ENCODE data around the gene BID.

BID gene

DNA sequence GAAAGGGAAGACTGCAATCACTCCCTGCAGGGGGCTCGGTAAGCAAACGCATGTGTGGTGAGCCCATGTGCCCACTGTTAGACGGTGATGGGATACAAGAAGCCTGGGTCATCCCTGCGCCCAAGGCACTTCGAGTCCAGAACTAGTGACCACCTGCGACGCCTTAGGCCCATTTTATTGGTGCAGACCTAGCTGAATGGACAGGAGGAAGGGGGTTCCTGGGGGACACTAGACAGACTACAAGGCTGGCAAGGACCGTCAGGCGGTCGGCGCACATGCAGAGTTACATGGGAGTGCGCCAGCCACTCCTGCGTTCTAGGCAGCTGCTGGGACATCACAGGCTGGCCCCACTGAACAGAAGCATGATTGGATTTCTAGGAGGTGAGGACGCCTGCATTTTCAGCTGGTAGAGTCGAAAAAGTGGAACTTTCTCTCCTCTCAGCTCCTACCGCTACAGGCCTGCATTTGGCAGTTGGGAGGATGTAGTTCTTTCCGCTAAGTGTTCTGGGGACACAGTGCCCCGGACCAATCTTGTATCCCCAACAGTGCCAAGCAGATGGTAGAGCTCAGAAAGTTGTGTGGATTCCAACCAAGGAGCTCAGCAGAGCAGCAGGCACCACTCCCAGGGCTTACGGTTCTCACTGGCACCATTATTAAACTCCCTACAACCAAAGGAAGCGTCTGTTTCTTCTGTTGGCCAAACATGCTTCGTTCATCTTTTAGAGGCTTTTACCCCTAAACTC, 35.7 kb downstream of the BID start:
- H3K9me3 ChIP-seq (ENCODE audit: insufficient read depth, low read depth, low read length), result no peaks in the 10 kb centered on the region
- H3K27me3 ChIP-seq (ENCODE audit: insufficient read depth, low read length), result no peaks in the 10 kb centered on the region
- H3K27ac ChIP-seq (ENCODE audit: low read length), result no peak overlapping the region
- peaks cover 45% of the 10 kb centered on the region; the same call in 1 of the 2 replicates for H3K36me3 ChIP-seq (ENCODE audit: insufficient read depth, low read depth, low read length)
- no peak overlapping the region for H3K9ac ChIP-seq (ENCODE audit: low read depth, low read length)
- H3K4me1 ChIP-seq (ENCODE audit: insufficient read depth, low read length), result no peaks in the 10 kb centered on the region
- no peak overlapping the region for H3K4me3 ChIP-seq (ENCODE audit: low read length)

DNA sequence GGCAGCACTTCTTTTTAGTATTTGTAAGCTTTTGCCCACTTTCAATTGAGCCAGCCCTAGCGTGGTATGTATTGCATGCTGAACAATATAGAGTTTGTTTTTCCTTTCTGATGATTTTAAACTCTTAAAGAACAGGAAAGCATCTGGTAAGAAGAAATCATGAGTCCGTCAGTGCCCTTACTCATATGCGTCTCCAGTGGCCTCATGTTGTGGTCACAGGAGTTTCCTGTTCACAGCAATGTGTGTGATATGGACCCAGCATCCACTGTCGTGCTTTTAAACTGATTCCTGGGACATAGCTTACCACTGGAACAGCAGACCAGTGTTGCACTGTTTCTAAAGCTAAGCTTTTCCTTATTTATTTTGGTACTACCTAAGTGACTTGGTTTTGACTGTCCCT, 40.1 kb downstream of the BID start:
- H3K9ac ChIP-seq (ENCODE audit: low read depth, low read length), result no peak overlapping the region
- H3K4me3 ChIP-seq (ENCODE audit: low read length), result no peak overlapping the region
- no peaks in the 10 kb centered on the region for H3K27me3 ChIP-seq (ENCODE audit: insufficient read depth, low read length)
- H3K9me3 ChIP-seq (ENCODE audit: insufficient read depth, low read depth, low read length), result no peaks in the 10 kb centered on the region
- H3K4me1 ChIP-seq (ENCODE audit: insufficient read depth, low read length), result no peaks in the 10 kb centered on the region
- H3K27ac ChIP-seq (ENCODE audit: low read length), result no peak overlapping the region
- H3K36me3 ChIP-seq (ENCODE audit: insufficient read depth, low read depth, low read length), result peaks cover 71% of the 10 kb centered on the region

DNA sequence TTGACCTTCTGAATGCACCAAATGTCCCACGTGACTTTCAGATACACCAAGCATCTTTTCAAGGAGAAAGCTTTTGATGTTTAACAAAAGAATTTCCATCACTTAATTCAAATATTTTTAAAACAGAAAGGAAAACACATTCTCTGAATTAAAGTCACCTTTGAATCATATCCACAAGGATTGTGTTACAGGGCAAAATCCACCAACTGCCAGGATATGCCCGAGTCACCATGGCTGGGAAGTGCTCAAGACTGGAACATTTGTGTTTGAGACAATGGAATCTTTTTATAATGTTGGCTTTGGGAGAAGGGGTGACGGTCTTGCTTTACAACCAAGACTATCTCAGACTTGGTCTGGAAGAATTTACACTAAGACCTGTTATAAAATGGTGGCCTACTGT, 40.8 kb downstream of the BID start:
- Histone ChIP-seq H3K9me3 (ENCODE audit: insufficient read depth, low read depth, low read length) (no peaks in the 10 kb centered on the region), H3K27ac (ENCODE audit: low read length) (no peak overlapping the region), H3K36me3 (ENCODE audit: insufficient read depth, low read depth, low read length) (peaks cover 67% of the 10 kb centered on the region), H3K9ac (ENCODE audit: low read depth, low read length) (no peak overlapping the region), H3K27me3 (ENCODE audit: insufficient read depth, low read length) (no peaks in the 10 kb centered on the region), H3K4me3 (ENCODE audit: low read length) (no peak overlapping the region), H3K4me1 (ENCODE audit: insufficient read depth, low read length) (no peaks in the 10 kb centered on the region)

DNA sequence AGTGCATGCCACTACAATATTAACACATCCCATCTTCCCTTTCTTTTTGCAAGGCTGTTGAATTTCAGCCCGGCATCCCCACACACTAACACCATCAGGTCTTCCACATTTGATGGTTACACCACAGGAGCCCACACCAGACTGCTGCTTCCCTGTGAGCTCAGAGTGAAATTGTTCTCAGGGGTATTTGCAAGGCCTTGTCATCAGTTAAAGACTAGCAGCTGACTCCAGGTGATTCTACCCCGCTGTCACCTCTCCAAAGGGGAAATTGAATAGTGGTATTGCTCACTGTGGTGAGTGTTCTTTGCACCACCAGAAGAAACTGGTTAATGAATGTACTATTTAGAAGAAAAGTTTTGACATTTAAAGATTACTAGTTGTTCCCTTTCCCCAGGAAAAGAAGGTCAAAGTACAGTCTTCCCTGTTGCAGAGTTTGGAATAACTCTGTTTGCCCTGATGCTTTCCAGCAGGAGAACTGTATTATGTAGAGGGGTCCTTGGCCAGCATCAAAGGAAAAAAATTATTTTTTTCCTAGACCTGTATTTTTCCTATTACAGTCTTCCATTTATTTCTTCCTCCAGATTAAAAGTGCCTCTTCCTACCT, 41.9 kb downstream of the BID start:
- H3K4me3 ChIP-seq (ENCODE audit: low read length), result no peak overlapping the region
- no peaks in the 10 kb centered on the region for H3K27me3 ChIP-seq (ENCODE audit: insufficient read depth, low read length)
- H3K9me3 ChIP-seq (ENCODE audit: insufficient read depth, low read depth, low read length), result no peaks in the 10 kb centered on the region
- no peaks in the 10 kb centered on the region for H3K4me1 ChIP-seq (ENCODE audit: insufficient read depth, low read length)
- H3K9ac ChIP-seq (ENCODE audit: low read depth, low read length), result no peak overlapping the region
- no peak overlapping the region for H3K27ac ChIP-seq (ENCODE audit: low read length)
- peaks cover 68% of the 10 kb centered on the region for H3K36me3 ChIP-seq (ENCODE audit: insufficient read depth, low read depth, low read length)

DNA sequence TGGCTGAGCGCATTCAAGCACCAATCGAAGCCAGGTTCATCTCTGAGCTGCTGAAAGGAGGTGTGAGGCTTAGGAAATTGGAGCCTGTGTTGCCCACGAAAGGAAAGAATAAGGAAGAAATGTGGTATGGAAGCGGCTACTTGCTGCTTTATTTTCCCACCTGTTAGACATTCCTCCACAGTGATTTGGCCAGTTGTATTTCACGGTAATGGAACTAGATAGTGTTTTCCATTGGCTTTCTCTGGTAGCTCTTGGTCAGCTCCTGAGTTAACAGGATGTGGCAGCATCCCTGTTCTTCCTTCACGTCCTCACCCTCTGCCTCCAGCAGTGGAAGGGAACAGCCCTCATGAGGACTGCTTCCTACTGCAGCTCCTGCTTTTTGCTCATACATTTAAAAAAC, 44.7 kb downstream of the BID start:
- H3K9me3 ChIP-seq (ENCODE audit: insufficient read depth, low read depth, low read length), result no peaks in the 10 kb centered on the region
- no peaks in the 10 kb centered on the region for H3K27me3 ChIP-seq (ENCODE audit: insufficient read depth, low read length)
- H3K9ac ChIP-seq (ENCODE audit: low read depth, low read length), result no peak overlapping the region
- no peak overlapping the region for H3K4me3 ChIP-seq (ENCODE audit: low read length)
- H3K4me1 ChIP-seq (ENCODE audit: insufficient read depth, low read length), result no peaks in the 10 kb centered on the region
- peaks cover 60% of the 10 kb centered on the region for H3K36me3 ChIP-seq (ENCODE audit: insufficient read depth, low read depth, low read length)
- no peak overlapping the region for H3K27ac ChIP-seq (ENCODE audit: low read length)

DNA sequence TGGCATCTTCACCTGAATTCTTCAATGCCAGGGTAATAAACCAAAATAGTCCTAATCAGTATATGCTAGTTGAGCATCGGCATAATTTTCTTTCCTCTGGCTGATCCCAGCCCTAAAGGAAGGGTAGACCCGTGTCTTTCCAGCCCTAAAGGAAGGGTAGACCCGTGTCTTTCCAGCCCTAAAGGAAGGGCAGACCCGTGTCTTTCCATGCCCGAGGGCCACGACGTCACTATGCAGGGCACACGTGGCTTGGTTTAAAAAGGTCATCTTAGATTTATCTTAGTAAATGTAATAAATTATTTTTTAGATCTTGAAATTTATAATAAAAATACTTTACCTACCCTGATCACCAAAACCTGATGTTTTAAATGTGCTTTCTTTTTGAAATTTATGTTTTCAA, 45.5 kb downstream of the BID start:
- Histone ChIP-seq H3K36me3 (ENCODE audit: insufficient read depth, low read depth, low read length) (peaks cover 53% of the 10 kb centered on the region), H3K4me1 (ENCODE audit: insufficient read depth, low read length) (no peaks in the 10 kb centered on the region), H3K27ac (ENCODE audit: low read length) (no peak overlapping the region), H3K9ac (ENCODE audit: low read depth, low read length) (no peak overlapping the region), H3K9me3 (ENCODE audit: insufficient read depth, low read depth, low read length) (no peaks in the 10 kb centered on the region), H3K4me3 (ENCODE audit: low read length) (no peak overlapping the region), H3K27me3 (ENCODE audit: insufficient read depth, low read length) (no peaks in the 10 kb centered on the region)

DNA sequence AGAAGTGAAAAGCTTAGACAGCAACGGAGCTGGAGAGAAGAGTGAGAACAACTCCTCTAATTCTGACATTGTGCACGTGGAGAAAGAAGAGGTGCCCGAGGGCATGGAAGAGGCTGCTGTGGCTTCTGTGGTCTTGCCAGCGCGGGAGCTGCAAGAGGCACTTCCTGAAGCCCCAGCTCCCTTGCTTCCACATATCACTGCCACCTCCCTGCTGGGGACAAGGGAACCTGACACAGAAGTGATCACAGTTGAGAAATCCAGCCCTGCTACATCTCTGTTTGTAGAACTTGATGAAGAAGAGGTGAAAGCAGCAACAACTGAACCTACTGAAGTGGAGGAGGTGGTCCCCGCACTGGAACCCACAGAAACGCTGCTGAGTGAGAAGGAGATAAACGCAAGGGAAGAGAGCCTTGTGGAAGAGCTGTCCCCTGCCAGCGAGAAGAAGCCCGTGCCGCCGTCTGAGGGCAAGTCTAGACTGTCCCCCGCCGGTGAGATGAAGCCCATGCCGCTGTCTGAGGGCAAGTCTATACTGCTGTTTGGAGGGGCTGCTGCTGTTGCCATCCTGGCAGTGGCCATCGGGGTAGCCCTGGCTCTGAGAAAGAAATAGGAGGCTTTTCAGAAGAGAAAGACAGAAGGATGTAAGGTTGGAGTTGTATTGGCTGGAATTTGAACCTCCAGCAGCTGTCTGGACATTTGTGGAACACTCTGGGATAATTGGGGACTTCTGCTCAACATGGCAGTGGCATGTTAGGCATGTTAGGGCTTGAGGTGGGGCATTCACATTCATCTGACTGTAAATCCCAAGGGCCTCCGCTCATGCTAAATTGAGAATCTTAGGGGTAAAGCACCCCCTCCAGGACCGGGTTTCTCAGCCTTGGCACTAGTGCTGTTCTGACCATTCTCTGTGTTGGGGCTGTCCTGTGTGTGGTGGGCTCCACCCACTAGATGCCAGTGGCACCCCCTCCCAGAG, 47.1 kb downstream of the BID start:
- no peaks in the 10 kb centered on the region for H3K27me3 ChIP-seq (ENCODE audit: insufficient read depth, low read length)
- H3K4me1 ChIP-seq (ENCODE audit: insufficient read depth, low read length), result no peaks in the 10 kb centered on the region
- H3K9ac ChIP-seq (ENCODE audit: low read depth, low read length), result no peak overlapping the region

DNA sequence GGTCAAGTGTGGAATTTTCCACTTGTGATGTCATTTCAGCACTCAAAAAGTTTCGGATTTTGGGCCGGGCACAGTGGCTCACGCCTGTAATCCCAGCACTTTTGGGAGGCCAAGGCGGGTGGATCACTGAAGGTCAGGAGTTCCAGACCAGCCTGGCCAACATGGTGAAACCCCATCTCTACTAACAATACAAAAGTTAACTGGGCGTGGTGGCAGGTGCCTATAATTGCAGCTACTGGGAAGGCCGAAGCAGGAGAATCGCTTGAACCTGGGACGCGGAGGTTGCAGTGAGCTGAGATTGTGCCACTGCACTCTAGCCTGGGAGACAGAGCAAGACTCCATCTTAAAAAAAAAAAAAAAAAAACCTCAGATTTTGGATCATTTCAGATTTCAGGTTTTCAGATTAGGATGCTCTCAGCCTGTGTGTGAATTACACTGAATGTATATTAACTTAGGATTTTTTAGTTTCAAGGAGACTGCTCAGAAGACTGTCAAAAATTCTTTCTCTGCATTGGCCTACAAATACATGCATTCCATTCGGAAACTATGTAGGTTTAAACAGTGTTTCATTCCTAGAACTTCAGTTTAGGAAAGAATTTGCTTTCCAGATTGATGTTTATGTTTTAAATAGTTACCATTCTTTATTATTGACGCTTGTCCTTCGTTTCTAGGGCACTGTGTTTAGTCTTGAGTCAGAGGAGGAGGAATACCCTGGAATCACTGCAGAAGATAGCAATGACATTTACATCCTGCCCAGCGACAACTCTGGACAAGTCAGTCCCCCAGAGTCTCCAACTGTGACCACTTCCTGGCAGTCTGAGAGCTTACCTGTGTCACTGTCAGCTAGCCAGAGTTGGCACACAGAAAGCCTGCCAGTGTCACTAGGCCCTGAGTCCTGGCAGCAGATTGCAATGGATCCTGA, 48.0 kb downstream of the BID start:
- no peak overlapping the region for H3K4me3 ChIP-seq (ENCODE audit: low read length)
- peaks cover 39% of the 10 kb centered on the region for H3K36me3 ChIP-seq (ENCODE audit: insufficient read depth, low read depth, low read length)

More for the DNA sequence above, 47.1 kb downstream of the BID start:
- H3K4me3 ChIP-seq (ENCODE audit: low read length), result no peak overlapping the region
- H3K36me3 ChIP-seq (ENCODE audit: insufficient read depth, low read depth, low read length), result peaks cover 41% of the 10 kb centered on the region
- H3K27ac ChIP-seq (ENCODE audit: low read length), result no peak overlapping the region
- no peaks in the 10 kb centered on the region for H3K9me3 ChIP-seq (ENCODE audit: insufficient read depth, low read depth, low read length)

DNA sequence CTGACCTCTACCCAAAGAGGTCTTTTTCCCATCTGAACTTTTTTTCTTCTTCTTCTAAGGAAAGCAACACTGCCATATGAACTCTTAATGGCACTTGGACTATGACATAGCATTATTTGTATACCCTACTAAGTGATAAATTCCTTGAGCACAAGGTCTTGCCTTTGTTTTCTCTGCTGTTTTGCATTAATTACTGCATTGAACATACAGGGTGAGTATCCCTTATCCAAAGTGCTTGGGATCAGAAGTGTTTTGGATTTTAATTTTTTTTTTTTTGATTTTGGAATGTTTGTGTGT, 48.8 kb downstream of the BID start:
- Histone ChIP-seq H3K36me3 (ENCODE audit: insufficient read depth, low read depth, low read length) (peaks cover 35% of the 10 kb centered on the region), H3K4me1 (ENCODE audit: insufficient read depth, low read length) (no peaks in the 10 kb centered on the region), H3K9ac (ENCODE audit: low read depth, low read length) (no peak overlapping the region), H3K27me3 (ENCODE audit: insufficient read depth, low read length) (no peaks in the 10 kb centered on the region), H3K27ac (ENCODE audit: low read length) (no peak overlapping the region), H3K9me3 (ENCODE audit: insufficient read depth, low read depth, low read length) (no peaks in the 10 kb centered on the region), H3K4me3 (ENCODE audit: low read length) (no peak overlapping the region)

More for the DNA sequence above, 48.0 kb downstream of the BID start:
- no peaks in the 10 kb centered on the region for H3K9me3 ChIP-seq (ENCODE audit: insufficient read depth, low read depth, low read length)
- H3K27ac ChIP-seq (ENCODE audit: low read length), result no peak overlapping the region
- no peaks in the 10 kb centered on the region for H3K4me1 ChIP-seq (ENCODE audit: insufficient read depth, low read length)
- no peak overlapping the region for H3K9ac ChIP-seq (ENCODE audit: low read depth, low read length)
- H3K27me3 ChIP-seq (ENCODE audit: insufficient read depth, low read length), result no peaks in the 10 kb centered on the region

DNA sequence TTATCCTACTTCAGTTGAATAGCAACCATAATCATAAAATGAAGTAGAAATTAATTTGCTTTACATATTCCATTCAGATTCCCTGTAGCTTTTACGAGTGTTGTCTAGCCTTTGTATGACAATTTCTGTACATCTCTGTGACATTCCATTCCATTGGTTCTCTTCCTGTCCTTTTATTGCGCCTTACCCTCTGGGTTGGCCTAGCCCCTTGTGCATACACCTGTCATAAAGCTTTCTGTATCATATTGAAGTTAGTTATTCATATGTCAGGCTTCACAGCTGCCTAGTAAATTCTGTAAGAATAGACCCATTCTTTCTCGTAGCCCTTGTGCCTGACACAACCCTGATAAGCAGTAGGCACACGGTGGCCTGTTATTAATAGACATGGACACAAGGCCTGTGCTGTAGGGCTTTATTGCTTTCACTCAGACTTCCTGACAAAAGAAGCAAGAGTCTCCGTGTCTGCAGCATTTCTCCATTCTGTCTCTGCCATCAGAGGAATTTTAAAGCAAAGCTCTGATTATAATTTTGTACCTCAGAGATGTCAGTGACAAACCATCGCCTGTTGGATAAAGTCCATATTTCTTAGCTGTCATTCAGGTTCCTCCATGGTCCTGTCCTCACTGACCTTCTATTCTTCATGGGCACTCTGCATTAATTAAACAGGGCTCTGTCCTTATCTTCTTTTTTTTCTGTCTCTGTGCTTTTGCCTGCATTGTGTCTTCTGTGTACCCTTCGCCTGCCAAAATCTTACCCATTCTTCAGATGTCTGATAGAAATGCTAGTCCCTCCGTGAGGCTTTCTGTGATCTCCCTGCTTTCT, 49.4 kb downstream of the BID start:
- no peak overlapping the region for H3K27ac ChIP-seq (ENCODE audit: low read length)
- H3K4me3 ChIP-seq (ENCODE audit: low read length), result no peak overlapping the region
- no peaks in the 10 kb centered on the region for H3K27me3 ChIP-seq (ENCODE audit: insufficient read depth, low read length)
- H3K36me3 ChIP-seq (ENCODE audit: insufficient read depth, low read depth, low read length), result peaks cover 30% of the 10 kb centered on the region
- no peak overlapping the region for H3K9ac ChIP-seq (ENCODE audit: low read depth, low read length)
- H3K4me1 ChIP-seq (ENCODE audit: insufficient read depth, low read length), result no peaks in the 10 kb centered on the region
- no peaks in the 10 kb centered on the region for H3K9me3 ChIP-seq (ENCODE audit: insufficient read depth, low read depth, low read length)

All from iPS-20b (cell line).